ENCODE data around the gene LRRFIP2.
"Not testable (repeated sequence)": the region's sequence is repeated elsewhere in the genome, so short reads cannot be mapped to it uniquely, and the experiment has no call there.

The LRRFIP2 gene

GRCh38 chr3:37174532-37175126 lies at the start of gene LRRFIP2:
TSS of gene LRRFIP2 (minus strand) at chr3:37174582. CDS start at chr3:37148983, 25,599 bp downstream.
- peak; percentile 30 for DNase-seq (ENCODE audit: low spot score)

- DNase-seq (ENCODE audit: low spot score): no peak
Measured at GRCh38 chr3:37223576-37223975, 49.2 kb upstream of the LRRFIP2 start.

GRCh38 chr3:37223141-37223558 lies 48.8 kb upstream of the LRRFIP2 start:
- no peak for DNase-seq (ENCODE audit: low spot score)

- not testable (repeated sequence) for DNase-seq (ENCODE audit: low spot score)
Measured at GRCh38 chr3:37222542-37222941, 48.2 kb upstream of the LRRFIP2 start.

- DNase-seq (ENCODE audit: low spot score): peak; percentile 60
Measured at GRCh38 chr3:37221407-37221806, 47.0 kb upstream of the LRRFIP2 start.

- no peak for DNase-seq (ENCODE audit: low spot score)
Measured at GRCh38 chr3:37219266-37219665, 44.9 kb upstream of the LRRFIP2 start.

- DNase-seq (ENCODE audit: low spot score): no peak
Measured at GRCh38 chr3:37218206-37218605, 43.8 kb upstream of the LRRFIP2 start.

GRCh38 chr3:37217098-37217849 lies 42.9 kb upstream of the LRRFIP2 start:
- no peak for DNase-seq (ENCODE audit: low spot score)

GRCh38 chr3:37216597-37217097 lies 42.3 kb upstream of the LRRFIP2 start:
- no peak for DNase-seq (ENCODE audit: low spot score)

- no peak for DNase-seq (ENCODE audit: low spot score)
Measured at GRCh38 chr3:37214076-37214475, 39.7 kb upstream of the LRRFIP2 start.

- DNase-seq (ENCODE audit: low spot score): peak; percentile 31
Measured at GRCh38 chr3:37210230-37210629, 35.8 kb upstream of the LRRFIP2 start.

GRCh38 chr3:37208576-37208975 lies 34.2 kb upstream of the LRRFIP2 start:
- not testable (repeated sequence) for DNase-seq (ENCODE audit: low spot score)

- not testable (repeated sequence) for DNase-seq (ENCODE audit: low spot score)
Measured at GRCh38 chr3:37208008-37208407, 33.6 kb upstream of the LRRFIP2 start.

GRCh38 chr3:37206041-37206440 lies 31.7 kb upstream of the LRRFIP2 start:
- peak; percentile 41 for DNase-seq (ENCODE audit: low spot score)

- DNase-seq (ENCODE audit: low spot score): no peak
Measured at GRCh38 chr3:37204314-37204713, 29.9 kb upstream of the LRRFIP2 start.

- no peak for DNase-seq (ENCODE audit: low spot score)
Measured at GRCh38 chr3:37202035-37202434, 27.7 kb upstream of the LRRFIP2 start.

- no peak for DNase-seq (ENCODE audit: low spot score)
Measured at GRCh38 chr3:37200141-37200540, 25.8 kb upstream of the LRRFIP2 start.

- DNase-seq (ENCODE audit: low spot score): peak; percentile 30
Measured at GRCh38 chr3:37198996-37199395, 24.6 kb upstream of the LRRFIP2 start.

GRCh38 chr3:37198547-37198946 lies 24.2 kb upstream of the LRRFIP2 start:
- DNase-seq (ENCODE audit: low spot score): no peak

- peak; percentile 54 for DNase-seq (ENCODE audit: low spot score)
Measured at GRCh38 chr3:37197810-37198371, 23.5 kb upstream of the LRRFIP2 start.

- DNase-seq (ENCODE audit: low spot score): no peak
Measured at GRCh38 chr3:37194533-37194932, 20.2 kb upstream of the LRRFIP2 start.

GRCh38 chr3:37190667-37191066 lies 16.3 kb upstream of the LRRFIP2 start:
- DNase-seq (ENCODE audit: low spot score): no peak

GRCh38 chr3:37189109-37189508 lies 14.7 kb upstream of the LRRFIP2 start:
- no peak for DNase-seq (ENCODE audit: low spot score)

Measured in AG20443 (cell line).